C4-2B (cell line): ENCODE results near the gene ANAPC1.

Source experiments
- H3K27ac ChIP-seq: fragments of 450-650 bp; 2 replicates; pipeline ENCODE4 v1.5.1; 2017
- ZFX ChIP-seq: fragments of 450-650 bp; IDR thresholded peaks from 2 replicates; pipeline ENCODE4 v1.6.1; 2017
- TF ChIP-seq, protein P1 (sequence below): fragments of 450-650 bp; conservative IDR thresholded peaks from 2 replicates; pipeline ENCODE4 v1.5.1; 2017; ENCODE audit warnings: mild to moderate bottlenecking

ANAPC1 gene, protein sequence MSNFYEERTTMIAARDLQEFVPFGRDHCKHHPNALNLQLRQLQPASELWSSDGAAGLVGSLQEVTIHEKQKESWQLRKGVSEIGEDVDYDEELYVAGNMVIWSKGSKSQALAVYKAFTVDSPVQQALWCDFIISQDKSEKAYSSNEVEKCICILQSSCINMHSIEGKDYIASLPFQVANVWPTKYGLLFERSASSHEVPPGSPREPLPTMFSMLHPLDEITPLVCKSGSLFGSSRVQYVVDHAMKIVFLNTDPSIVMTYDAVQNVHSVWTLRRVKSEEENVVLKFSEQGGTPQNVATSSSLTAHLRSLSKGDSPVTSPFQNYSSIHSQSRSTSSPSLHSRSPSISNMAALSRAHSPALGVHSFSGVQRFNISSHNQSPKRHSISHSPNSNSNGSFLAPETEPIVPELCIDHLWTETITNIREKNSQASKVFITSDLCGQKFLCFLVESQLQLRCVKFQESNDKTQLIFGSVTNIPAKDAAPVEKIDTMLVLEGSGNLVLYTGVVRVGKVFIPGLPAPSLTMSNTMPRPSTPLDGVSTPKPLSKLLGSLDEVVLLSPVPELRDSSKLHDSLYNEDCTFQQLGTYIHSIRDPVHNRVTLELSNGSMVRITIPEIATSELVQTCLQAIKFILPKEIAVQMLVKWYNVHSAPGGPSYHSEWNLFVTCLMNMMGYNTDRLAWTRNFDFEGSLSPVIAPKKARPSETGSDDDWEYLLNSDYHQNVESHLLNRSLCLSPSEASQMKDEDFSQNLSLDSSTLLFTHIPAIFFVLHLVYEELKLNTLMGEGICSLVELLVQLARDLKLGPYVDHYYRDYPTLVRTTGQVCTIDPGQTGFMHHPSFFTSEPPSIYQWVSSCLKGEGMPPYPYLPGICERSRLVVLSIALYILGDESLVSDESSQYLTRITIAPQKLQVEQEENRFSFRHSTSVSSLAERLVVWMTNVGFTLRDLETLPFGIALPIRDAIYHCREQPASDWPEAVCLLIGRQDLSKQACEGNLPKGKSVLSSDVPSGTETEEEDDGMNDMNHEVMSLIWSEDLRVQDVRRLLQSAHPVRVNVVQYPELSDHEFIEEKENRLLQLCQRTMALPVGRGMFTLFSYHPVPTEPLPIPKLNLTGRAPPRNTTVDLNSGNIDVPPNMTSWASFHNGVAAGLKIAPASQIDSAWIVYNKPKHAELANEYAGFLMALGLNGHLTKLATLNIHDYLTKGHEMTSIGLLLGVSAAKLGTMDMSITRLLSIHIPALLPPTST (N-terminal part only)

DNA sequence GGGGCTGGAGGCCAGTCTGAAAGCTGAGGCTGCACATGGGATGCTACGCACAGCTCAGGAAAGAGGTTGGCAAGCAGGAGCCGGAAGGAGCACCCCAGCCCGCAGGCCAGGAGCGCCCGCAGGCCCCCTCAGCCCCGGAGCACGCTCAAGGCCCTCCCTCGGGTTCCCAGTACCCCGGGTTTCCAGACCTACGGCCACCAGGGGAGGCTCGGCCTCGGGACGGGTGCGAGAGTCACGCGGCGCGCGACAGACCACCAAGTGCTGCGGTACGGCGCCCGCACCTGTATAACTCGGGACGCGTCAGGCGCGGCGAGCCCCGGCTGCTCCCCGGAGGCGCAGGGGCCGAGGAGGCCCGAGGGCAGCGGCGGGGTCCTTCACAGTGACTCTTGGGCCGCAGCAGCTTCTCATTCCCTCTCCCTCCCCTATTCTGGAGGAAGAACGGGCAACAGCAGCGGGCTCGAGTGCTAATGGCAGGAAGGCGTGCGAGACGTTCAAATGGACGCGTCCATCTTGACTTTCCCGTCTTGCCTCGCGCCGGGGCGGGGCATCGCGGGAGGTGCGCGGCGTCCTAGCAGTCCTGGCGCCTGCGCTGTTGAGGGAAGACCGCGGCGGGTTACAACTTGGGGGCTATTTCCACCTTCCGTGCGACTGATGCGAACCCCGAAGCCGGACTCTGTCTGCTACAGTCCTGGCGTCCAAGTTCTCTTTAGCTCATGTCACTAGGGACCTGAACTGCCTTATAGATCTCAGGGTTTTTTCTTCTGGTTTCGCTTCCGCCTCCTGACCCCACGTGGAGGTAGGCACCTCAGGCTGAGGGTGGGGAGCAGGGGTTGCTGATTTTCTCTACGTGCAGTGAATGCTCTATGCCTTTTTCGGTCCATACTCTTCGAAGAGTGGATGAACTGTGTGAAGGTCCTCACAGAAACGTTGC is at the start of gene ANAPC1:
TSS of gene ANAPC1 (minus strand) at position 533 of the 931 bp plus-strand sequence. CDS start 3,368 bp downstream, outside the sequence.
- TF ChIP-seq ZFX: peak; percentile 90
- TF ChIP-seq, protein P1, sequence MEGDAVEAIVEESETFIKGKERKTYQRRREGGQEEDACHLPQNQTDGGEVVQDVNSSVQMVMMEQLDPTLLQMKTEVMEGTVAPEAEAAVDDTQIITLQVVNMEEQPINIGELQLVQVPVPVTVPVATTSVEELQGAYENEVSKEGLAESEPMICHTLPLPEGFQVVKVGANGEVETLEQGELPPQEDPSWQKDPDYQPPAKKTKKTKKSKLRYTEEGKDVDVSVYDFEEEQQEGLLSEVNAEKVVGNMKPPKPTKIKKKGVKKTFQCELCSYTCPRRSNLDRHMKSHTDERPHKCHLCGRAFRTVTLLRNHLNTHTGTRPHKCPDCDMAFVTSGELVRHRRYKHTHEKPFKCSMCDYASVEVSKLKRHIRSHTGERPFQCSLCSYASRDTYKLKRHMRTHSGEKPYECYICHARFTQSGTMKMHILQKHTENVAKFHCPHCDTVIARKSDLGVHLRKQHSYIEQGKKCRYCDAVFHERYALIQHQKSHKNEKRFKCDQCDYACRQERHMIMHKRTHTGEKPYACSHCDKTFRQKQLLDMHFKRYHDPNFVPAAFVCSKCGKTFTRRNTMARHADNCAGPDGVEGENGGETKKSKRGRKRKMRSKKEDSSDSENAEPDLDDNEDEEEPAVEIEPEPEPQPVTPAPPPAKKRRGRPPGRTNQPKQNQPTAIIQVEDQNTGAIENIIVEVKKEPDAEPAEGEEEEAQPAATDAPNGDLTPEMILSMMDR: no peak; the same call in 1 of the 2 replicates
- H3K27ac ChIP-seq: peak within 1 kb of the TSS; percentile 96

DNA sequence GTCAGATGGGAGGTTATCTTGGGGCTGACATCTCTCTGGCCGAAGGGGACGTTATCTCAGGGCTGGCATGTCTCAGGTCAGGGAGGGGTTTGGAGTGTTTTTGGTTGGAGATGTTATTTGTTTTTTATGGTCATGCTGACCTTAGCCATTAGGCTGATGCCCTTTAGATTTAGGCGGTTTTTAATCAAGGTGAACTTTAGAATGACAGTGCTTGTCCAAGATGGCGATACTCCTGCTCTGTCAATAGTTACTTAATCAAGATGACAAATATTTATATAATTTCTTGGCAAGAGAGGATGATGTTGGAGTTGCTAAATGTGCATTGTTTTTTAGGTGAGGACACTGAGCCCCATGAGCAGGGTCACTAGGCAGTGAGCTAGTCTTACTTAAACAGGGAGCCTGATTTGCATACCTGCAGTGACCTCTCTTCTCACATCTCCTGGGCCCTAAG is 48.9 kb upstream of the ANAPC1 start:
- no peak for TF ChIP-seq ZFX
- TF ChIP-seq, protein P1: no peak

DNA sequence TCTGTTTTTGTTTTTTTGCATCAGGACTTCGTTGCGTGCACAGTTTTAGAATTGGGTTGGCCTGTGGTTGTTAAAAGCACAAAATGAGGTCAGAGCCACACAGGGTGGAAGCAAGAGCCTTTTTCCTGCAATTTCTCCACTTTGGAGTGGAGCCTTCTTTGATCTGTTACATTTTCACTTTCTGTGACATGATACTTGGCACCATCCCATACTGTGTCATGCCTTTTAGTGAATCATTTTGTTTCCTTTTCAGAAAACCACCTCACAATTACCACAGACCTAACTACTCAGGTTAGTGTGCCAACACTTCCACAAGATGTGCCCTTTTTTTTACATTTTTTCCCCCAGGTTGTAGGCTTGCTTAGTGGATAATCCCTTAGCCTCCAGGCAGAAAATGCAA is 46.9 kb upstream of the ANAPC1 start:
- no peak overlapping the region for H3K27ac ChIP-seq

More for the DNA sequence above, 48.9 kb upstream of the ANAPC1 start:
- no peak overlapping the region for H3K27ac ChIP-seq

DNA sequence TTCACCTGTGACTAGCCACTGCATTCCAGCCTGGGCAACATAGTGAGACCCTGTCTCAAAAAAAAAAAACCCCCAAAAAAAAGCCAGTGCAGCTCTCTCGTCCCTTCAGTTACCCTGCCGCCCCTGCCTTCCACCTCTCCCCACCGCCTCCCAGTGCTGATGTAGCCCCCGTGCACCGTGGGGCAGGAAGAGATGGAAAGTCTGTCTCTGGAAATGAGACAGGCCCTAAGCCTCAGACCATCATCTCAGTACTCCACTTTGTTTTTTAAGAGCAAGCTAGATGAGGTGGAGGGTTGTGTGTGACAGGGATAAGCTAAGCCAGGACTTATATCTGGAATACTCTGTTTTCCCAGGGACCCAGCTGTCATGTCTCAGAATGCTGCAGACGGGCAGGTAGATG is 46.4 kb upstream of the ANAPC1 start:
- TF ChIP-seq, protein P1: no peak
- TF ChIP-seq ZFX: no peak
- no peak overlapping the region for H3K27ac ChIP-seq

More for the DNA sequence above, 46.9 kb upstream of the ANAPC1 start:
- TF ChIP-seq, protein P1: no peak
- no peak for TF ChIP-seq ZFX

DNA sequence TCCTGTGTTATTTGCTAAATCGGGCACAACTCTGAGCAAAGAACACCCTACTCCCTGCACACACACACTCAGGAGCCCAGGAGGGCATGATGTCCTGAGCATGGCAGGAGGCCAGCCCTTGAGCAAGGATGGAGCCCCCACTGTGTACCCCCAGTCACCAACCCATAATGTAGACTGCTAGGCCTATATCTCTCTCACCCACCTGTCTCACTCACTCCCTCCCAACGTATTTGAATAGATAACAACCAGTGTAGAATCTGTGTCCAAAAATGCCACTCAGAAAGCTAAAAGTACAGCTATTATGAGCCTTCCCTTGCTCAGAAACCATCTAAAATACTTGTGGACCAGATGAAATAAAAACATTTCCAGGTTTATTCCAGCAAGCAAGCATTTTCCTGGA is 43.7 kb upstream of the ANAPC1 start:
- TF ChIP-seq, protein P1: no peak
- no peak for TF ChIP-seq ZFX
- H3K27ac ChIP-seq: peak overlapping the region; percentile 10

DNA sequence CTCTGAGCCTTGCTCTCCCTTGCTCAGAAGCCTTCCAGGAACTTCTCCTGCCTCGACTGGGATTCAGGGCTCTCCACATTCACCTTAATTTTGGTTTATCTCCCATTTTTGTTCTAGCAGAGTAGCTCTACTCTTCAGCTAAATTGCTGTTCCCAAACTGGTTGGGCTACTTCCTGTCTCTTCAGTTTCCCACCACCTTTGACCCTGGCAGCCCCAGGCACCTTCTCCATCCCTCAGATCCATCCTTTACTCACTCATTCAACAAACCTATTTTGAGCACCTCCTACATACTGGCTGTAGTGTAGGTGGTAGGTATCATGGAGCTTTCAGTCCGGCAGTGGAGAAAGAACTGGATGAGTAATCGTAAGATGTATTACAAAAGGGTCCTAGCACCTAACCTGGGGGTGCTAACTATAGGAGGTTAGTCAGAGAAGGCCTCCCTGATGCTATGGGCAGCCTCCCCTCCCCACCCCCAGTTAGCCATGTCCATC is 40.7 kb upstream of the ANAPC1 start:
- TF ChIP-seq ZFX: no peak
- TF ChIP-seq, protein P1: no peak
- H3K27ac ChIP-seq: no peak overlapping the region
